Activated naive CD4-positive, alpha-beta T cell treated with anti-CD3 and anti-CD28 coated beads, Interleukin-2, amount 50 U/mL, for 72 hours (primary cell): Measurements from ENCODE around the gene CENATAC. TPM values are rescaled to one million over a fixed set of nuclear protein-coding genes. Genes with fewer than 3 reads are reported as not detected.
"Not testable (repeated sequence)": the region's sequence is repeated elsewhere in the genome, so short reads cannot be mapped to it uniquely, and the experiment has no call there.

Experiments used
- ATAC-seq, 2 donors: fragments of 150-1000 bp; cut with Tn5 transposase; 2 replicates each; pipeline ENCODE4 v1.10.0; 2021; ENCODE audit warnings: mild to moderate bottlenecking in 2 of 2, moderate library complexity in 2 of 2
- DNase-seq, 2 donors: peaks; one replicate each; pipeline ENCODE4 v3.0.0; 2021 to 2022; ENCODE audit warnings: low spot score in 2 of 2
- H3K27ac Mint-ChIP-seq, 2 donors: one replicate each; pipeline ENCODE4 v1.8.0; 2022; ENCODE audit warnings: mild to moderate bottlenecking in 2 of 2, mixed read lengths in 2 of 2
- H3K36me3 Mint-ChIP-seq, 2 donors: one replicate each; pipeline ENCODE4 v1.8.0; 2022; ENCODE audit warnings: mixed read lengths in 2 of 2
- H3K9me3 Mint-ChIP-seq, 2 donors: one replicate each; pipeline ENCODE4 v1.8.0; 2022; ENCODE audit warnings: mixed read lengths in 2 of 2
- total RNA-seq, 2 donors: library from RNA; stranded (reverse); gene quantifications; one replicate each; pipeline ENCODE4 v1.2.3, GENCODE V29; 2022

CENATAC gene
- total RNA-seq, 2 donors from 2014 or later: 39.0 to 60.1 TPM

DNA sequence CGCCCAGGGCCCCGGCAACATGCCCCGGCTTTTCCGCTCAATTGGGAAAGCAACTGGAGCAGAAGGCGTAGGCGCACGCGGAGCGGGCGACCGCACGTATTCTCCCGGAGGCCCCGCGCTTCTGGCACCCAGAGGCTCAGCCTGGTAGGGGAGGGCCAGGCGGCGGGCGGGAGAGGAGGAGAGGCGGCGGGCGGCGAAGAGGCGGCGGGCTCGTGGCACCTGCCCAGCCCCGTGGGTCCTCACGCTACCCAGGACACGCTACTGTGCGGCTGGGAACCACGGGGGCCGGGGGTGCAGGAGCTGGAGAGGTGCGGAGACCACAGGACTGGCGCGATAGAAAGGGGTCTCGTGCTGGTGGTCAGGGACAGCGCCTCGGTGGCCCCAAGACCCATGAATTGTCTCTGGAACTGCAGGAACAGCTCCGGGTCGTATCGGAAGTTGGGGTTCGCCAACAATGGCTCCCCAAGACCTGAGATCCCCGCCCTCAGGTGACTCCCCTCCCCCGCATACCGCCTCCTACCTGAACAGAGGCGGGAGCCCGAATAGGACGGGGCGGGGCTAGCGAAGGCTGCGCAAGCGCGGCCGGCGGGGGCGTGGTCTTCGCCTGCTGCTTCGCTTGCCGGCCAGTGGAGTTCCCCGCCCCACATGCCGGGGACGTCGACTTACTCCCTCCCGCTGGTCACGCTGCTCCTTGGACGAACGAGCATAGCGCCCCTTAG is 32.5 kb downstream of the CENATAC start, which contains the start of gene SLC37A4:
TSS of gene SLC37A4 (minus strand) at position 549 of the 719 bp plus-strand sequence.
- H3K27ac Mint-ChIP-seq: peak within 1 kb of the TSS; percentile 44 to 84
- no peaks in the 10 kb centered on the region for H3K9me3 Mint-ChIP-seq
- DNase-seq (peak; percentile 99 to 100), ATAC-seq (peak; percentile 92 to 93)
- peaks cover 6 to 7% of the 10 kb centered on the region in 2 donors for H3K36me3 Mint-ChIP-seq

DNA sequence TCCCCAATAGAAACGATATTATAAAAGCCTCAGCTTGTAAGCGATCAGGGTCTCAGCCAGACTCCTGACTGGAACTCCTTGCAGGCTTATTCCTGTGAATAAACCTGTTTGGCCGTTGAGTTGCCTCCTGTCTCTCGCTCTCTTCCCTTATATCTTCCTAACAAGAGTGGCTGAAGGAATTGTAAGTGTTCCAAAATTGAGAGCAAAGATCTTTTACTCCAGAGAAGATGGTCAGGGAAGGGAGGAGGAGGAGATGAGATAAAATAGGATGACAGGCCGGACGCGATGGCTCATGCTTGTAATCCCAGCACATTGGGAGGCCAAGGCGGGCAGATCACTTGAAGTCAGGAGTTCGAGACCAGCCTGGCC is 34.0 kb downstream of the CENATAC start:
- Mint-ChIP-seq H3K36me3 (peaks cover 6 to 7% of the 10 kb centered on the region in 2 donors), H3K27ac (peak overlapping the region in 1 of 2 donors; percentile 84), H3K9me3 (no peaks in the 10 kb centered on the region)
- DNase-seq (peak in 1 of 2 donors; percentile 41), ATAC-seq (no peak)

DNA sequence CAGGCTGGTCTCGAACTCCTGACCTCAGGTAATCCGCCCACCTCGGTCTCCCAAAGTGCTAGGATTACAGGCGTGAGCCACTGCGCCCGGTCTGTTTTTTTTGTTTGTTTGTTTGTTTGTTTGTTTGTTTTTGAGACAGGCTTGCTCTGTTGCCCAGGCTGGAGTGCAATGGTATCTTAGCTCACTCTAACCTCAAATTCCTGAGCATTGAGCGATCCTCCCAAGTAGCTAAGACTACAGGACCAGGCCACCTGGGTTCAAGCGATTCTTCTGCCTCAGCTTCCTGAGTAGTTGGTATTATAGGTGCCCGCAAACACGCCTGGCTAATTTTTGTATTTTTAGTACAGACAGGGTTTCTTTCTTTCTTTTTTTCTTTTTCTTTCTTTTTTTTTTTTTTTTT is 35.5 kb downstream of the CENATAC start:
- not testable (repeated sequence) for ATAC-seq, H3K27ac Mint-ChIP-seq, DNase-seq, H3K9me3 Mint-ChIP-seq, H3K36me3 Mint-ChIP-seq

DNA sequence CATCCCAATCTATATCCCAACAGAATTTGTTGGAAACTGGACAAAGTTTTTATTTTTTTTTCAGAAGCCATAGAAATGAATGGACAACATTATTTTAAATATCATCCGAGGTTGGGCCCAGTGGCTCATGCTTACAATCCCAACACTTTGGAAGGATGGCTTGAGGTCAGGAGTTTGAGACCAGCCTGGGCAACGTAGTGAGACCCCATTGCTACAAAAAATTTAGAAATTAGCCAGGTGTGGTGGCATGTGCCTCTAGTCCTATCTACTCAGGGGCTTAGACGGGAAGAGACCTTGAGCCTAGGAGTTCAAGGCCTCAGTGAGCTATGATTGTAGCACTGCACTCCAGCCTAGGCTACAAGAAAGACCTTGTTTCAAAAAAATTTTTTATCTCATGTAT is 36.9 kb downstream of the CENATAC start:
- H3K9me3 Mint-ChIP-seq: no peaks in the 10 kb centered on the region
- no peaks in the 10 kb centered on the region for H3K36me3 Mint-ChIP-seq
- H3K27ac Mint-ChIP-seq: no peak overlapping the region
- ATAC-seq (no peak), DNase-seq (no peak)

DNA sequence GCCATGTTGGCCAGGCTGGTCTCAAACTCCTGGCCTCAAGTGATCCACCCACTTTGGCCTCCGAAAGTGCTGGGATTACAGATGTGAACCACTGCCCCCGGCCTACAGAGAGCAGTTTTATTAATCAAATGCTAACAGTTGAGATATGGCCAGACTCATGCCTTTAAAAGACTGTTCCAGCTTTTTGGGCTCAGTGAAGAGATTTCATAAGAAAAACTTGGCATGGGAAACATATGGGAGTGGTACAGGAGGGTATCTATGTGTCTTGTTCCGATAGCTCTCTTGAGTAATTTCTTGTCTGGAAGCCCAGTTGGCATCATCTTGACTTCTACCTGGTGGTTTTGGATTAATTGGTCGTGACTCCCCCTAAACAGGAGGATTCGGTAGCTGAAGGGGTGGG is 40.9 kb downstream of the CENATAC start:
- Mint-ChIP-seq H3K36me3 (no peaks in the 10 kb centered on the region), H3K27ac (no peak overlapping the region), H3K9me3 (no peaks in the 10 kb centered on the region)
- ATAC-seq (no peak), DNase-seq (no peak)

DNA sequence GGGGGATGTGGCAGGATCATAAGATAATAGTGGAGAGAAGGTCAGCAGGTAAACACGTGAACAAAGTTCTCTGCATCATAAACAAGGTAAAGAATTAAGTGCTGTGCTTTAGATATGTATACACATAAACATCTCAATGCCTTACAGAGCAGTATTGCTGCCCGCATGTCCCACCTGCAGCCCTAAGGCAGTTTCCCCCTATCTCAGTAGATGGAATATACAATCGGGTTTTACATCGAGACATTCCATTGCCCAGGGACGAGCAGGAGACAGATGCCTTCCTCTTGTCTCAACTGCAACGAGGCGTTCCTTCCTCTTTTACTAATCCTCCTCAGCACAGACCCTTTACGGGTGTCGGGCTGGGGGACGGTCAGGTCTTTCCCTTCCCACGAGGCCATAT is 41.5 kb downstream of the CENATAC start:
- H3K27ac Mint-ChIP-seq, H3K36me3 Mint-ChIP-seq, H3K9me3 Mint-ChIP-seq, DNase-seq, ATAC-seq: not testable (repeated sequence)

DNA sequence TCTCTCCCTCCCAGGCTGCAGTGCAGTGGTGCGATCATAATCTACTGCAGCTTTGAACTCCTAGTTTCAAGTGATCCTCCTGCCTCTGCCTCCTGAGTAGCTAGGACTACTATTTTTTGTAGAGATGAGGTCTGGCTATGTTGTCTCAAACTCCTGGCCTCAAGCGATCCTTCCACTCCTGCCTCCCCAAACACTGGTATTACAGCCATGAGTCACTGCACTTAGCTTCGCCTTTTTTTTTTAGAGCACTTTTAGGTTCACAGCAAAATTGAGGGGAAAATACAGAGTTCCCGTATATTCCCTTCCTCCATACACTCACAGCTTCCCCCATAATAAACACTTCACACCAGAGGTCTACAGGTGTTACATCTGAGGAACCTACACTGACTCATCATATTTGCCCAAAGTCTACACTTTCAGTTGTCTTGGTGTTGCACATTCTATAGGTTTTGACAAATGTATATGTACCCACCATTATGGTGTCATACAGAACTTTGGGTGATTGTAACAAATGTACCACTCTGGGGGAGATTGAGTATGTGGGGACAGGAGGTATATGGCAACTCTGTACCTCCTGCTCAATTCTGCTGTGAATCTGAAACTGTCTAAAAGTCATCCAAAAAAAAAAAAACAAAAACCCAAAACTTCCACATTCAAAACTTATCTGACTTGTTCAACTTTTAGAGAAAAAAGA is 44.0 kb downstream of the CENATAC start:
- no peak for DNase-seq
- H3K36me3 Mint-ChIP-seq: peaks cover 0 to 7% of the 10 kb centered on the region in 2 donors
- H3K9me3 Mint-ChIP-seq: no peaks in the 10 kb centered on the region
- no peak overlapping the region for H3K27ac Mint-ChIP-seq
- ATAC-seq: peak; percentile 62 to 87

DNA sequence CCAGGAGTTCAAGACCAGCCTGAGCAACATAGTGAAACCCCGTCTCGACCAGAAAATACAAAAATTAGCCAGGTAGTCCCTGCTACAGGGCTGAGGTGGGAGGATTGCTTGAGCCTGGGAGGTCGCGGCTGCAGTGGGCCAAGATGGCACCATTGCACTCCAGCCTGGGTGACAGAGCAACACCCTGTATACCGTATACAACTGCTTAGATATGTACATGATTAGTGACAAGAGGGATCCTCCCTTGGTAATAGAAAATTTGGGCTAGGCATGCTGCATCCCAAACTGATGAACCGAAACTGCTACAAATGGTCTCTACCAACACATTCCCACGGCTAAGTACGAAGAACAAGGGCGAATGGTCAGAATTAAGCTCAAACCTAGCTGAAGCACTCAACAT is 45.0 kb downstream of the CENATAC start:
- Mint-ChIP-seq H3K27ac (no peak overlapping the region), H3K9me3 (no peaks in the 10 kb centered on the region), H3K36me3 (peaks cover 5 to 13% of the 10 kb centered on the region in 2 donors)
- no peak for DNase-seq
- ATAC-seq: no peak

DNA sequence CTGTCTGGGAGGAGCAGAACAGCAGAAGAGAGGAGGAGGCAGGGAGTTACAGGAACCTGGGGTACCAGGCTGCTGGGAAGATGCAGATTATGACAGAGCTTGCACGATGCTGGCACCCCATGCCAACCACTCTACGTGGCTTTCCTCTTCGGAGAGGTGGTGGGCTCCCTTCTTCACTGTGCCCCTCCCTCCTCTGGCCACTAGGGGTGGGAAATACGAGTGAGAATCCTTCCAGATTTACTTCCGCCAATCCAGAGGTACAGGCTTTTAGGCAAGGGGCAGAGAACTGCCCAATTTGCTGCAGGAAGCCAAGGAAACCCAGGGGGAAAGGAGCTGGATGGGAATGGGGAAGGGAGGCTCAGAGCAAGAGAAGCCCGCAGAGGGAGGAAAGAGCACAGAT is 46.8 kb downstream of the CENATAC start:
- no peaks in the 10 kb centered on the region for H3K9me3 Mint-ChIP-seq
- peak overlapping the region in 1 of 2 donors; percentile 51 for H3K27ac Mint-ChIP-seq
- H3K36me3 Mint-ChIP-seq: peaks cover 12 to 26% of the 10 kb centered on the region in 2 donors
- ATAC-seq: no peak
- DNase-seq: no peak

DNA sequence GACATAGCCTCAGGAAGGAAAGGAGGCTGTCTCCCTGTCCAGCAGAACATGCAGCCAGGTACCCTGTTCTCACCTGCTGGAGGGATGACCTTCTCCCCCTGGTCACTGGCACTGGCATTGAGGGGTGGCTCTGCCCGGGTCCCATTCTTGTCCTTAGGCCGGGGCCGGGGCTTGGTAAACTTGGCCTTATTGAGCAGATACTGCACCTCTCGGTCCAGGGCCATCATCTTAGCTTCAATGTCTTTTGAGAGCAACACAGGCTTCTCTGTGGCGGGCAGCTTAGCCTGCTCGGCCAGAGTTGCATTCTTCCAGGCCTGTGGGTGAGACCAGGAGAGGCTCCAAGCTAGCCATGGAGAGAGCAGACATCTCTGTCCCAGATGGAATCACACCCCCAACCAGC is 48.6 kb downstream of the CENATAC start:
- ATAC-seq (no peak), DNase-seq (no peak)
- no peaks in the 10 kb centered on the region for H3K9me3 Mint-ChIP-seq
- peaks cover 12 to 30% of the 10 kb centered on the region in 2 donors for H3K36me3 Mint-ChIP-seq
- H3K27ac Mint-ChIP-seq: no peak overlapping the region

DNA sequence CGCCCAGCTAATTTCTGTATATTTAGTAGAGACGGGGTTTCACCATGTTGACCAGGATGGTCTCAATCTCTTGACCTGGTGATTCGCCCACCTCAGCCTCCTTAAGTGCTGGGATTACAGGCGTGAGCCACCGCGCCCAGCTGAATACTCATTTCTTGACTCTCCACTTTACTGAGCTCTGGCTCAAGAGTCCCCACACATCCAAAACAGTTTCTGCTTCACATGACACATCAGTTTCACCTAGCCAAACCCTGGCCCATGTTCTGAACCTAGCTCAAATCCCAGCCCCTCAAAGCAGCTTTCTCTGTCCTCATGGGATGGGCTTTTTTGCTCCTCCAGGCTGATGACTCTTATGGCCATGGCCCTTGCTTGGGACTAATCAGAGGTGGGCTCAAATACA is 49.3 kb downstream of the CENATAC start:
- no peaks in the 10 kb centered on the region for H3K9me3 Mint-ChIP-seq
- peak overlapping the region; percentile 53 to 79 for H3K27ac Mint-ChIP-seq
- peaks cover 16 to 30% of the 10 kb centered on the region in 2 donors for H3K36me3 Mint-ChIP-seq
- ATAC-seq (peak; percentile 66 to 72), DNase-seq (no peak)

DNA sequence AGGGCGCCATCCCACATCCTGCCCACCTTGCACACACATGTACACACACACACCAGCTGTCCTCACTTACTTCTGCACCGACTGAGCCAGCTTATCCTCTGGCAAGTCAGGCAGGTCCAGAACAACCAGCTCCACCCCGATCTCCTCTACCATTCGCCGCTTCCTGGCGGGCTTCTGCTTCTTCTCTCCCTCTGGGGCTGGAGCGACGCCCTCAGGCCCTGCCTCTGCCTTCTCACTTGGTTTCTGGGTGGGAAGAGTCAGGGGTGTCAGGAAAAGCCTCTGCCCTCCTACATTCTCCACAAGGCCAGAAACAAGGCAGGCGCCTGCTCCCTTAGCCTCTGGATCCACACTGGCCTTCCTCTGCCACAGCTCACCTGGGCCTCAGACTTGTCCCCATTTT is 50.7 kb downstream of the CENATAC start:
- peaks cover 28 to 40% of the 10 kb centered on the region in 2 donors for H3K36me3 Mint-ChIP-seq

DNA sequence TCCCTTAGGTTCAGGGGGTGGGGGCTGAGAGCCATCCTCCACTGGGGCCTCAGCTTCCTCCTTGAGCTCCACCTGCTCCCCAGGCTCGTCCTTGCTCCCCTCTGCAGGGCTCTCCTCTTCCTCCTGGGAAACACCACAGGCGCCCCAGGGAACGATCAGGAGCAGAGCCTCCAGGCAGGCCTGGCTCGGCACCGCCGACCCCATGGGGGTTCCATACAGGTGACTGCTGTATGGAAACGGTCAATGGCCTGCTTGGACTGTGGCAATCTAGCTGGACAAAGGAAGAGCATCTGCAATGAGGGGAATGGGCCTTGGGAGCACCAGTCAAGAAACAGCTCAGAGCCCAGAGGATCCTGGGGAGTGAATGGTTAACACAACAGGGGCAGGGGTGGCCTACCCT is 51.1 kb downstream of the CENATAC start:
- Mint-ChIP-seq H3K36me3 (peaks cover 28 to 44% of the 10 kb centered on the region in 2 donors), H3K27ac (peak overlapping the region; percentile 67 to 93)
- DNase-seq: no peak

More for the DNA sequence above, 50.7 kb downstream of the CENATAC start:
- Mint-ChIP-seq H3K27ac (peak overlapping the region; percentile 67 to 93), H3K9me3 (no peaks in the 10 kb centered on the region)
- ATAC-seq (no peak), DNase-seq (no peak)

DNA sequence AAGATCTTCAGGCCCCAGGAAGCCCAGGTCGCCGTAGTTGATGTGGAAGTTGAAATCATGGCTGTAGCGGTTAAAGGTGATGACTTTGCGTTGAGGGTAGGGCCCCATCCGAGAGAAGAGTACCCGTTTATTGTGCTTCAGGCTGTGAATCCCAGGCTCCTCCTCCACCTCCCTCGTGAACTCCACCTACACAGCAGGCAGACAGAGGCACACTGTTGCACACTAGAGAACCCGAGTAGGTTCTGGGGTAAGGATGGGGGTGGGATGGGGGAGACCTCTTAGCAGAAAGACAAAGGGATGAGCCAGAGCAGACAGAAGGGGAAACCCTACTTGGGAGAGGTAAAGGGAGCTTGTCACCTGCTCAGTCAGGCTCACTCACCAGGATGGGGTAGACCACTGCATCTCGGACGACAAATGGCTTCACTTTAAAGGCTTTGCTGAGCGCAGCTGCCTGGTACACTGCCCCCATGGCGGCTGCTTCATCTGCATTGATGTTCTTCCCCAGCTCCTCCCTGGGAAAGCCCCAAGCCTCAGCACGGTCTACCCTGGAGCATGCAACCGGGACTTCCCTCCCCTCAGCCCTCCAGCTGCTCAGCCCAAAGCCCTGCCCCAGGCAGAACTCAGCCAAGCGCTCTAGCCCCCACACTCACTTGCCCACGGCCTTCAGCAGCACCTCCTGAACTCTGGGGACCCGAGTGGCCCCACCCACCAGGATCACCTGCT is 53.7 kb downstream of the CENATAC start:
- H3K9me3 Mint-ChIP-seq: no peaks in the 10 kb centered on the region
- DNase-seq: no peak
- peak in 1 of 2 donors; percentile 22 for ATAC-seq
- H3K27ac Mint-ChIP-seq: peak overlapping the region; percentile 53 to 58
- peaks cover 44 to 60% of the 10 kb centered on the region in 2 donors for H3K36me3 Mint-ChIP-seq

More for the DNA sequence above, 51.1 kb downstream of the CENATAC start:
- no peaks in the 10 kb centered on the region for H3K9me3 Mint-ChIP-seq
- ATAC-seq: no peak

DNA sequence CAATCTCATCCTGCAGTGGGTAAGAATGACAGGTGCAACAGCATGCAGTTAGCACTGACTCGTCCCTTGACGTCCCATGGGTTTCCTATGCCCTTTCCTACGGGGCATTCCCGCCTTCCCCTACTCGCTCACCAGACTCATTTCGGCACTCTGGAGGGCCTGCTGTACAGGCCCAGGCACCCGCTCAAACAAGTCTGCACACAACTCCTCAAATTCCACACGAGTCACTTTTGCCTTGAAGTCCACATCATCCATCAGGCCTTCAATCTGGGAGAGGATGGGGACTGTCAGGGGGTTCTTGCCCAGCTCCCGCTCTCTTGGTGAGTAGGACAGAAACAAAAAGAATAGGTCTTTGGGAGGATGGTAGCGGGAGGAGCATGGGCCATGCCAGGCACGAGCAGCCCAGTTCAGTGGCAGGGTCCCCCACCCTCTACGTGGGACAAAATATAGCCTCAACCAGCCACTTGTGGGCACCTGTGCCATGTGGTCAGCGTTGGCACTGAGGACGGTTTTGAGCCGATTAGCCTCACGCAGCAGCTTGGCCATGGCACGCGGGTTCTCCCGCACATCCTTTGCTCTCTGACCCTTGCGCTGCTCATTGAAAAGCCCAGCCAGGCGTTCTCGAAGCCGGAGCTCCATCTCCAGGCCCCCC is 54.4 kb downstream of the CENATAC start:
- ATAC-seq (no peak), DNase-seq (no peak)
- Mint-ChIP-seq H3K36me3 (peaks cover 48 to 56% of the 10 kb centered on the region in 2 donors), H3K9me3 (no peaks in the 10 kb centered on the region), H3K27ac (peak overlapping the region; percentile 53 to 63)

DNA sequence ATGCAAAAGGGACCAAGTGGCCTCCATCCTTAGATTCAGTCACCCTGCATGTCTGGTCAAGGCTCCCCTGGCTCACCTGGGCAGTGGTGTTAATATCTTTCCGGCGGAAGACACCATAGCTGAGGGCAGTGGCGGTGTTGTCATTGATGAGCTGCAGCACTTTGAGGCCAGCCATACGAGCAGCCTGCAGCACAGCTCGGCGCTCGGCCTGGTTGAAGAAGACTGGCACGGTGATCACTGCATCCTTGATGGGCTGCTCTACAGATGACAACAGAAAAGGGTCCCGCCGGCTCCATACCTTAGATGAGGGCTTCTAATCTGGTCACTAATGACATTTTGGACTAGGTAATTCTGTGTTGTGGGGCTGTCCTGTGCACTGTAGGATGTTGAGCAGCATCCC is 56.5 kb downstream of the CENATAC start:
- no peak for ATAC-seq
- no peak for DNase-seq
- peaks cover 47 to 51% of the 10 kb centered on the region in 2 donors for H3K36me3 Mint-ChIP-seq
- no peak overlapping the region for H3K27ac Mint-ChIP-seq
- H3K9me3 Mint-ChIP-seq: no peaks in the 10 kb centered on the region
